Coronary artery (tissue), 2 donors: ENCODE measurements around the gene KCNQ1.

Source experiments
- DNase-seq: peaks from one replicate; pipeline ENCODE4 v3.0.0-alpha.2; 2017; ENCODE audit warnings: low spot score
- H3K27ac ChIP-seq, 2 donors: fragments of 200-600 bp; sonication (generic); one replicate each; pipeline ENCODE4 v1.5.1; 2016 to 2019
- H3K4me3 ChIP-seq: fragments of 200-600 bp; sonication (generic); 2 replicates; pipeline ENCODE4 v1.5.1; 2016; ENCODE audit warnings: mild to moderate bottlenecking, moderate library complexity
- CTCF ChIP-seq: fragments of 200-600 bp; sonication (generic); IDR thresholded peaks from one replicate; pipeline ENCODE4 v1.5.1; 2019; ENCODE audit warnings: antibody characterized with exemption

Gene KCNQ1

DNA sequence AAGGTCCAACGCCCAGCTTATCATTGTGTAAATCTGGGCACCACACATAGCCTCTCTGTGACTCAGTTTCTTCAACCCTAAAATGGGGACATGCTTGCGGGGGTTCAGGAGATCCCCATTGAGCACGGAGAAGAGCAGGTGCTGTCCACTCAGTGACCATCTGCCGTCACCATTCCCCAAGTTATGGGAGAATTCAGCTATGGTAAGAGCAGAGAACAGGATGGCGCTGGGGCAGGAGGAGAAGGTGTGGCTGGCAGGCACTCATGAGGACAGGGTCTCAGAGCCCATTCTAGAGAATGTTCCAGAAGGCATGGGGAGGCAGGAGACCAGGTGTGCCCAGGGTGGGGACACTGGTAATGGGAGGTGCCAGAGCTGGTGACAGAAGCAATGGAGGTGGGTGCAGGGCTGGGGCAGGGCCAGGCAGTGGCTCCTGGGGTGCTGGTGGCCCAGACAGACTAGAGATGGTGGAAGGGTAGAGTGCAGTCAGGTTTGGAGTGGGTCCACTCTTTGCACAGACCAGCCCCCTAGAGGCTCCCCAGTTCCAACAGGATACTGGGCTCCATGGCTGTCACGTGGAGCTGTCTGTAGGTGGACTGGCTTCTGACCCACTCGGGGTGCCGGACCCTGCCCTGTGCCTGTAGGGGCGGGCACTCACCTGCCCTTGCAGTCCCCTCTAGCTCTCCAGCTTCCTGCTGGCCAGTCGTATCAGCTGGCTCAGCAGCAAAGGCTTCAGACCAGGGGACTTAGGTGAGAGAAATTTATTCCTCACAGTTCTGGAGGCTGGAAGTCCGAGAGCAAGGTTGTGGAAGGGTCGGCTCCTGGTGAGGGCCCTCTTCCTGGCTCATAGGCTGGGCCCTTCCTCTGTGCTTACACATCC lies 356.1 kb downstream of the KCNQ1 start:
- peak; percentile 58 for DNase-seq
- TF ChIP-seq CTCF = no peak
- H3K27ac ChIP-seq = no peak overlapping the region
- no peak overlapping the region for H3K4me3 ChIP-seq

GRCh38 chr11:2801711-2802388 lies 357.0 kb downstream of the KCNQ1 start:
- TF ChIP-seq CTCF = no peak
- no peak overlapping the region for H3K4me3 ChIP-seq
- peak; percentile 47 for DNase-seq
- H3K27ac ChIP-seq = no peak overlapping the region

GRCh38 chr11:2802389-2803185 lies 357.8 kb downstream of the KCNQ1 start:
- DNase-seq = peak; percentile 62
- Histone ChIP-seq H3K4me3 (no peak overlapping the region), H3K27ac (no peak overlapping the region)
- no peak for TF ChIP-seq CTCF

DNA sequence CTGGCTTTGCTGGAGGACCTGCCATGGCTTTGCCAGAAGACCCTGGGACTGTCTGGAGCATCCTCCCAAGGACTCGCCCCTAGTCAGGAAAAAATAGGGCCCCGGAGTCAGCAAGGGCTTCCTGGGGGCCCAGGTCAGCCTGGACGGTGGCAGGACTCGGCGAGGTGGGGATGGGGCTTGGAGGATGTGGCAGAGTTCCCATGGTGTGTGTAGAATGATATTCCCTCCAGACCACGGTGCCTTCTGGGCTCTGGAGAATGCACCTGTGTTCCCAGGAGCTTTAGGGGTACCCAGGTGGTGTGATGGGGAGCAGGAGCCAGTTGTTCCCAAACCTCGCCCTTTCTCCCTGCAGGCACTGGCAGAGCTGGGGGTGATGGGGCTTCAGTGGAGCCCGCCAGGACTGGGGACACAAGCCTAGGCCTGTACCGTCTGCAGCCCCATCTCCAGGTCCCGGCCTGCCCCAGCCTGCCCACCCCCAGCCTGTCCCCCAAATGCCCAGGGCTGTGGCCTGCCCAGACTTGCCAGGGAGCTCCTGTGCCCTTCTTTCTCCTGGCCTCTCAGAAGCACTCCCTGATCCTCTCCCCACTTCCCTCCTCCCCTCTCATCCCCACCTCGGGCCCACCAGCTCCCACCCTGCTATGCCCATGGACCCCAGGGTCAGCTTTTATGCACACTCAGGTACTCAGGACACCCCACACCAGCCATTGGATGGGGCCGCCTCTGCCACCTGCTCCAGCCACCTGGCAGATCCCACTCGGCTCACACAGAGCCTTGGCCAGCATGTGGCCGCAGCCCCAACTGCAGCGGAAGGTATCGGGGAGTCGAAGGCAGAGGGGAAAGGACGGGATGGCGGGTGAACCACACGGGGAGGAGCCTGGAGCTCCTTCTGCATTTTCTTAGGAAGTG lies 358.6 kb downstream of the KCNQ1 start:
- no peak for TF ChIP-seq CTCF
- peak; percentile 64 for DNase-seq
- H3K4me3 ChIP-seq = no peak overlapping the region
- H3K27ac ChIP-seq = no peak overlapping the region

GRCh38 chr11:2804189-2804588 lies 359.4 kb downstream of the KCNQ1 start:
- DNase-seq = peak; percentile 29
- no peak for TF ChIP-seq CTCF
- Histone ChIP-seq H3K4me3 (no peak overlapping the region), H3K27ac (no peak overlapping the region)

DNA sequence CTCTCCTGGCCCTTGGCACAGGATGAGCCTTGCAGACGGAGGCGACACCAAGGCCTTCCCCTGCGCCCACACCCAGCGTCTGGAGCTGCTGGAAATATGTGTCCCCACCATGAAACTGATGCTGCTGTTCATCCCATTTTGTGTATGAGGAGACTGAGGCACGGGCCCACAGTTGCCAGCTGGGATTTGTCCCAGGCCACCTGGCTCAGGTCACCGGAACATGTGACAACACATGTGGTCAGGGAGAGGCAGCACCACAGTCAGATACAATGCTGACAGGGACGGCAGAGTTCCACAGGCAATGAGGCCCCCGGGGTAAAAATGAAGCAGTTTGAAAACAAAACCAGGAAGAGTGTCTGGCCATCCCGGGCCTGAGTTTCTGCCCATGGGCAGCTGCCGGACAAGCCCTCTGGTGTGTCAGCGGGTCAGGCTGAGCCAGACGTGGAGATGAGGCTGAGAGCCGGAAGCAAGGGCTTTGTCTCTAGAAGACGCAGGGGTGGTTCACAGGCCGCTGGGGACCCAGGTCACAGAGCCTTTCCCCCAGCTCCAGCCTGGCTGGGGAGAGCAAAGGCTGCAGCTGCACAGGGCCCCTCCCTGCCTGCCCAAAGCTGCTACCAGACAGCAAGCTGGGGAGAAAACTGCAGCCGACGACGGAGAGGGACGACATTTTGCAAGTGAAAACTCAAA lies 360.0 kb downstream of the KCNQ1 start:
- DNase-seq = peak; percentile 65
- Histone ChIP-seq H3K4me3 (no peak overlapping the region), H3K27ac (no peak overlapping the region)
- TF ChIP-seq CTCF = no peak
